Body of pancreas (tissue), 4 donors: ENCODE results near the gene UBR4.

Source experiments
- POLR2A ChIP-seq, 3 donors: fragments of 450-650 bp; IDR thresholded peaks; one replicate each; pipeline ENCODE4 v1.6.1; 2016; ENCODE audit warnings: antibody characterized with exemption in 3 of 3, mild to moderate bottlenecking in 2 of 3
- TF ChIP-seq, protein P1 (sequence below), 7 experiments: fragments of 450-650 bp in 4 of 7; fragments of 200-600 bp in 3 of 7; sonication (generic) in 3 of 7; IDR thresholded peaks; one replicate each; pipeline ENCODE4 v1.5.1; 2016 to 2019; ENCODE audit warnings: antibody characterized with exemption in 7 of 7

DNA sequence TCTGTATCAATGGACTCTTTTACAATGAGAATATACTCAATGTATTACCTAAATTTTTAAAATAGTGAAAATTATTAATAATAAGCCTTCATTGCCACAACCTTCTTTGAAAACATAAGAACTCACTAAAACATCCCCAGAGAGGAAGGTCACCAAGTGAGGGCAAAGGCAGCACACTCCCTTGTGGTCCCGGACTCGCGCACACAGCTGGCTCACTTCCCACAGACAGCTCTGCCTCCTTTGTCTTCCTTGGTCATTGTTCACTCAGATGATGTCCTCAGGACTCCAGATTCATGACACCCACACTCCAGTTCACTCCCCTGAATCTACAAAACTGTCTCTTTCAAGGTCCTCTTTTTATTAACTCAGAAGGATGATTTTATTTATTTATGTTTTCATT, 19.2 kb upstream of the UBR4 start:
- TF ChIP-seq, protein P1, sequence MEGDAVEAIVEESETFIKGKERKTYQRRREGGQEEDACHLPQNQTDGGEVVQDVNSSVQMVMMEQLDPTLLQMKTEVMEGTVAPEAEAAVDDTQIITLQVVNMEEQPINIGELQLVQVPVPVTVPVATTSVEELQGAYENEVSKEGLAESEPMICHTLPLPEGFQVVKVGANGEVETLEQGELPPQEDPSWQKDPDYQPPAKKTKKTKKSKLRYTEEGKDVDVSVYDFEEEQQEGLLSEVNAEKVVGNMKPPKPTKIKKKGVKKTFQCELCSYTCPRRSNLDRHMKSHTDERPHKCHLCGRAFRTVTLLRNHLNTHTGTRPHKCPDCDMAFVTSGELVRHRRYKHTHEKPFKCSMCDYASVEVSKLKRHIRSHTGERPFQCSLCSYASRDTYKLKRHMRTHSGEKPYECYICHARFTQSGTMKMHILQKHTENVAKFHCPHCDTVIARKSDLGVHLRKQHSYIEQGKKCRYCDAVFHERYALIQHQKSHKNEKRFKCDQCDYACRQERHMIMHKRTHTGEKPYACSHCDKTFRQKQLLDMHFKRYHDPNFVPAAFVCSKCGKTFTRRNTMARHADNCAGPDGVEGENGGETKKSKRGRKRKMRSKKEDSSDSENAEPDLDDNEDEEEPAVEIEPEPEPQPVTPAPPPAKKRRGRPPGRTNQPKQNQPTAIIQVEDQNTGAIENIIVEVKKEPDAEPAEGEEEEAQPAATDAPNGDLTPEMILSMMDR (IDR thresholded peaks at IDR 0.05): no peak
- no peak for TF ChIP-seq POLR2A (IDR thresholded peaks at IDR 0.05)
